DOHH2 (cell line): ENCODE measurements around the gene PPM1A.

ENCODE experiments used
- H3F3A ChIP-seq: fragments of 200-600 bp; sonication (generic), shearing (Covaris generic); 2 replicates; pipeline ENCODE4 v1.6.0; 2016; ENCODE audit warnings: antibody characterized with exemption, mild to moderate bottlenecking; ENCODE audit not compliant: control insufficient read depth, insufficient read depth
- H3K27ac ChIP-seq: fragments of 200-600 bp; sonication (generic); 2 replicates; pipeline ENCODE4 v1.5.1; 2014; ENCODE audit warnings: low read depth, mild to moderate bottlenecking, low read length, moderate library complexity
- H3K27me3 ChIP-seq: fragments of 200-600 bp; sonication (generic); 2 replicates; pipeline ENCODE4 v1.6.1; 2014; ENCODE audit warnings: mild to moderate bottlenecking, low read length, mixed read lengths; ENCODE audit not compliant: control insufficient read depth
- H3K36me3 ChIP-seq: fragments of 200-600 bp; sonication (generic); 2 replicates; pipeline ENCODE4 v1.6.1; 2014; ENCODE audit warnings: mild to moderate bottlenecking, low read length, moderate library complexity, mixed read lengths; ENCODE audit not compliant: control insufficient read depth
- H3K4me1 ChIP-seq: fragments of 200-600 bp; sonication (generic); 2 replicates; pipeline ENCODE4 v1.6.1; 2014; ENCODE audit warnings: mild to moderate bottlenecking, low read length, mixed read lengths; ENCODE audit not compliant: control insufficient read depth
- H3K4me2 ChIP-seq: fragments of 200-600 bp; sonication (generic); 2 replicates; pipeline ENCODE4 v1.6.0; 2014; ENCODE audit warnings: mild to moderate bottlenecking, low read length, moderate library complexity
- H3K4me3 ChIP-seq: fragments of 200-600 bp; sonication (generic); 2 replicates; pipeline ENCODE4 v1.5.1; 2014; ENCODE audit warnings: mild to moderate bottlenecking, low read length, mixed read lengths
- H3K79me2 ChIP-seq: fragments of 200-600 bp; sonication (generic); 2 replicates; pipeline ENCODE4 v1.6.1; 2014; ENCODE audit warnings: mild to moderate bottlenecking, low read length, mixed read lengths; ENCODE audit not compliant: control insufficient read depth
- H3K9me2 ChIP-seq: fragments of 200-600 bp; sonication (generic); replicated peaks from 2 replicates; pipeline ENCODE4 v1.6.1; 2014; ENCODE audit warnings: mild to moderate bottlenecking, low read length, mixed read lengths; ENCODE audit not compliant: control insufficient read depth
- H3K9me3 ChIP-seq: fragments of 200-600 bp; sonication (generic); 2 replicates; pipeline ENCODE4 v1.6.1; 2014; ENCODE audit warnings: antibody characterized with exemption, low read length, mixed read lengths; ENCODE audit not compliant: control insufficient read depth, insufficient read depth
- H4K20me1 ChIP-seq: fragments of 200-600 bp; sonication (generic); 2 replicates; pipeline ENCODE4 v1.6.0; 2014; ENCODE audit warnings: low read depth, mild to moderate bottlenecking, antibody characterized with exemption, low read length, moderate library complexity; ENCODE audit not compliant: control insufficient read depth, insufficient read depth
- EZH2phosphoT487 ChIP-seq: fragments of 200-600 bp; sonication (generic); IDR thresholded peaks from 2 replicates; pipeline ENCODE4 v1.6.1; 2017; ENCODE audit warnings: borderline replicate concordance, mild to moderate bottlenecking, antibody characterized with exemption, low read length, moderate library complexity, mixed read lengths
- TF ChIP-seq, protein P1 (sequence below): fragments of 200-600 bp; sonication (generic); IDR thresholded peaks from one replicate; pipeline ENCODE4 v1.5.1; 2014; ENCODE audit warnings: antibody characterized with exemption, mild to moderate bottlenecking, low read depth, low read length; ENCODE audit not compliant: poor library complexity, severe bottlenecking

PPM1A gene

DNA sequence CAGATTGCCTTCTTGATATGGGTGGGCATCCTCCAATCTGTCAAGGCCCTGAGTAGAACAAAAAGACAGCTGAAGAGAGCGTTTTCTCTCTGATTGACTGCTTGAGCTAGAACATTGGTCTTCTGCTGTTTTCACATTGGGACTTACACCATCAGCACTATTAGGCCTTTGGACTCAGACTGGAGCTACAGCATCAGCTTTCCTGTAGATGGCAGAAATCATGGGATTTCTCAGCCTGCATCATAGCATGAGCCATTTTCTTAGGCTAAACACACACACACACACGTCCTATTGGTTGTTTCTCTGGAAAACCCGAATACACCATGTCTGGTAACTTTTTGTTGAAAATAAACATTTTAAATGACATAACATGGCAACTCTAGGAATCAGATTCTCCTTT is 15.8 kb upstream of the PPM1A start:
- no peaks in the 10 kb centered on the region for H4K20me1 ChIP-seq
- no peaks in the 10 kb centered on the region for H3K27me3 ChIP-seq
- H3K4me2 ChIP-seq, result no peak overlapping the region
- no peaks in the 10 kb centered on the region for H3K79me2 ChIP-seq
- TF ChIP-seq, protein P1, sequence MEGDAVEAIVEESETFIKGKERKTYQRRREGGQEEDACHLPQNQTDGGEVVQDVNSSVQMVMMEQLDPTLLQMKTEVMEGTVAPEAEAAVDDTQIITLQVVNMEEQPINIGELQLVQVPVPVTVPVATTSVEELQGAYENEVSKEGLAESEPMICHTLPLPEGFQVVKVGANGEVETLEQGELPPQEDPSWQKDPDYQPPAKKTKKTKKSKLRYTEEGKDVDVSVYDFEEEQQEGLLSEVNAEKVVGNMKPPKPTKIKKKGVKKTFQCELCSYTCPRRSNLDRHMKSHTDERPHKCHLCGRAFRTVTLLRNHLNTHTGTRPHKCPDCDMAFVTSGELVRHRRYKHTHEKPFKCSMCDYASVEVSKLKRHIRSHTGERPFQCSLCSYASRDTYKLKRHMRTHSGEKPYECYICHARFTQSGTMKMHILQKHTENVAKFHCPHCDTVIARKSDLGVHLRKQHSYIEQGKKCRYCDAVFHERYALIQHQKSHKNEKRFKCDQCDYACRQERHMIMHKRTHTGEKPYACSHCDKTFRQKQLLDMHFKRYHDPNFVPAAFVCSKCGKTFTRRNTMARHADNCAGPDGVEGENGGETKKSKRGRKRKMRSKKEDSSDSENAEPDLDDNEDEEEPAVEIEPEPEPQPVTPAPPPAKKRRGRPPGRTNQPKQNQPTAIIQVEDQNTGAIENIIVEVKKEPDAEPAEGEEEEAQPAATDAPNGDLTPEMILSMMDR, result no peak
- H3F3A ChIP-seq, result no peaks in the 10 kb centered on the region
- H3K9me2 ChIP-seq, result no peaks in the 10 kb centered on the region
- no peaks in the 10 kb centered on the region for H3K4me1 ChIP-seq
- H3K9me3 ChIP-seq, result peaks cover 6% of the 10 kb centered on the region; the same call in 1 of the 2 replicates
- H3K4me3 ChIP-seq, result no peak overlapping the region
- no peak overlapping the region for H3K27ac ChIP-seq
- H3K36me3 ChIP-seq, result no peaks in the 10 kb centered on the region

DNA sequence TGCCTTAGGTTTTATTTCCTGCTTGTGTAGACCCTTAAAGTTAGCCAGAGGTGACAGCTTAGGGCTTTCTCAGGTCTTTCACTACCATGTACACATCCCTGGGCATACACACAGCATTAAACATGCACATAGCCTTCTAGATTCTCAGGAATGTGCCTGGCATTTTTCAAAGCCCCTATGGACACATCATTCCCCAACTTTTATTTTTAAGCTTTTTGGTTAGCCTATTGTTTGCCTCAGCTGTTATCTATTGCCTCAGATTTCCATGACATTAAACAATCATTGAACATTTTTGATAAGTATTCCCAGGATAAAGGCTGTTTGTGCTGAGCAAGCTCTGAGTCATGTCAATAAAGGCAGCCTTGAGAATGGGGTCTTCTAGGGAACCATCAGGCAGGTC is 15.1 kb upstream of the PPM1A start:
- Histone ChIP-seq H3K9me2 (no peaks in the 10 kb centered on the region), H4K20me1 (no peaks in the 10 kb centered on the region), H3K36me3 (no peaks in the 10 kb centered on the region), H3K4me2 (no peak overlapping the region), H3F3A (no peaks in the 10 kb centered on the region), H3K27me3 (no peaks in the 10 kb centered on the region), H3K4me3 (no peak overlapping the region), H3K9me3 (peaks cover 6% of the 10 kb centered on the region; the same call in 1 of the 2 replicates), H3K4me1 (no peaks in the 10 kb centered on the region), H3K27ac (no peak overlapping the region), H3K79me2 (no peaks in the 10 kb centered on the region)
- TF ChIP-seq, protein P1, result no peak
- no peak for TF ChIP-seq EZH2phosphoT487

DNA sequence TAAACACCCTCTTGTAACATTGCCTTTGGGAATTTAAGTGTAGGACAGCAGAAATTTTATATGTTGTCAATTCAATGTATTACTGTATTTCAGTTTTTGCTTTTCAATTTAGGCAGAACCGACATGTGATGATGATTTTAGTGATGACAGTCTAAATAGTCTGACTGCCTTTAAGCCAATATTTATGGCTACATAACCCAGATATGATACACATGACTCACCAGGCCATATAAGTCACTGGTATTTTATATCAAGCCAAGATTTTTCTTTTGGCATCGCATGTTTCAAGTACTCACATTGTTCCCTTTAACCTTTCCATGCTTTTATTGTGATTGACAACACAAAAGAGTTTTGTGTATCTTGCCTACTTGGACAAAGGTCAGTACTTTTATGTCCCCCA is 13.6 kb upstream of the PPM1A start:
- no peaks in the 10 kb centered on the region for H3K4me1 ChIP-seq

More for the DNA sequence above, 13.6 kb upstream of the PPM1A start:
- no peak overlapping the region for H3K4me3 ChIP-seq
- TF ChIP-seq EZH2phosphoT487, result no peak
- TF ChIP-seq, protein P1, result no peak
- H3K79me2 ChIP-seq, result no peaks in the 10 kb centered on the region
- no peaks in the 10 kb centered on the region for H3K36me3 ChIP-seq
- no peaks in the 10 kb centered on the region for H3K27me3 ChIP-seq
- no peak overlapping the region for H3K4me2 ChIP-seq
- H3K9me3 ChIP-seq, result peaks cover 6% of the 10 kb centered on the region; the same call in 1 of the 2 replicates
- H4K20me1 ChIP-seq, result no peaks in the 10 kb centered on the region
- H3F3A ChIP-seq, result no peaks in the 10 kb centered on the region
- no peak overlapping the region for H3K27ac ChIP-seq
- no peaks in the 10 kb centered on the region for H3K9me2 ChIP-seq
